GM12875 (cell line): ENCODE results near the gene COL5A1.

Source experiments
- H3K4me3 ChIP-seq: one replicate; pipeline ENCODE4 v1.5.1; 2011; ENCODE audit warnings: low read depth, low read length, control low read depth
- CTCF ChIP-seq: IDR thresholded peaks from 2 replicates; pipeline ENCODE4 v1.5.1; 2011; ENCODE audit warnings: low read depth, mild to moderate bottlenecking, control low read depth, inconsistent platforms, low read length, moderate library complexity, borderline replicate concordance; ENCODE audit not compliant: insufficient read depth

The COL5A1 gene

GRCh38 chr9:134826336-134827285 lies 185.0 kb downstream of the COL5A1 start:
- no peak overlapping the region for H3K4me3 ChIP-seq
- TF ChIP-seq CTCF = no peak

GRCh38 chr9:134827559-134827958 lies 186.0 kb downstream of the COL5A1 start:
- TF ChIP-seq CTCF = no peak

GRCh38 chr9:134827993-134828392 lies 186.4 kb downstream of the COL5A1 start:
- no peak for TF ChIP-seq CTCF
- H3K4me3 ChIP-seq = no peak overlapping the region

More at GRCh38 chr9:134827559-134827958, 186.0 kb downstream of the COL5A1 start:
- H3K4me3 ChIP-seq = no peak overlapping the region

- no peak overlapping the region for H3K4me3 ChIP-seq
- no peak for TF ChIP-seq CTCF
These were observed 187.3 kb downstream of the COL5A1 start for GRCh38 chr9:134828892-134829291.

GRCh38 chr9:134829356-134829937 lies 187.8 kb downstream of the COL5A1 start:
- no peak overlapping the region for H3K4me3 ChIP-seq
- TF ChIP-seq CTCF = no peak

- no peak for TF ChIP-seq CTCF
- H3K4me3 ChIP-seq = no peak overlapping the region
These were observed 188.5 kb downstream of the COL5A1 start for GRCh38 chr9:134830126-134830525.
